ENCODE results near the gene DOCK9. TPM values are rescaled to one million over a fixed set of nuclear protein-coding genes. Genes with fewer than 3 reads are reported as not detected.

The DOCK9 gene
- total RNA-seq, 1 donor from 2014 or later = 45.9 TPM

GRCh38 chr13:98787996-98788395 lies 189.9 kb downstream of the DOCK9 start:
- H3K27ac Mint-ChIP-seq (ENCODE audit: unreplicated experiment) = no peak overlapping the region
- TF ChIP-seq CTCF (IDR thresholded peaks at IDR 0.05) = no peak
- peaks cover 9% of the 10 kb centered on the region for H3K27me3 Mint-ChIP-seq (ENCODE audit: low read depth)
- H3K36me3 Mint-ChIP-seq (ENCODE audit: low read depth) = peaks cover 7% of the 10 kb centered on the region
- no peak for DNase-seq (ENCODE audit: low spot score)
- peaks cover 7% of the 10 kb centered on the region for H3K9me3 Mint-ChIP-seq (ENCODE audit: low read depth)
- no peaks in the 10 kb centered on the region for H3K4me1 Mint-ChIP-seq (ENCODE audit: low read depth)
- H3K4me3 Mint-ChIP-seq (ENCODE audit: unreplicated experiment) = no peak overlapping the region

- no peak for TF ChIP-seq CTCF (IDR thresholded peaks at IDR 0.05)
- H3K9me3 Mint-ChIP-seq (ENCODE audit: low read depth) = peaks cover 7% of the 10 kb centered on the region
- no peak for DNase-seq (ENCODE audit: low spot score)
- H3K27me3 Mint-ChIP-seq (ENCODE audit: low read depth) = peaks cover 9% of the 10 kb centered on the region
- H3K4me1 Mint-ChIP-seq (ENCODE audit: low read depth) = peaks cover 2% of the 10 kb centered on the region
- no peak overlapping the region for H3K4me3 Mint-ChIP-seq (ENCODE audit: unreplicated experiment)
- peaks cover 3% of the 10 kb centered on the region for H3K36me3 Mint-ChIP-seq (ENCODE audit: low read depth)
- no peak overlapping the region for H3K27ac Mint-ChIP-seq (ENCODE audit: unreplicated experiment)
Measured at GRCh38 chr13:98787173-98787572, 190.7 kb downstream of the DOCK9 start.

- H3K36me3 Mint-ChIP-seq (ENCODE audit: low read depth) = peaks cover 2% of the 10 kb centered on the region
- H3K4me1 Mint-ChIP-seq (ENCODE audit: low read depth) = peaks cover 2% of the 10 kb centered on the region
- no peak overlapping the region for H3K27ac Mint-ChIP-seq (ENCODE audit: unreplicated experiment)
- peaks cover 12% of the 10 kb centered on the region for H3K27me3 Mint-ChIP-seq (ENCODE audit: low read depth)
- TF ChIP-seq CTCF (IDR thresholded peaks at IDR 0.05) = no peak
- DNase-seq (ENCODE audit: low spot score) = no peak
- H3K4me3 Mint-ChIP-seq (ENCODE audit: unreplicated experiment) = no peak overlapping the region
- H3K9me3 Mint-ChIP-seq (ENCODE audit: low read depth) = peaks cover 9% of the 10 kb centered on the region
Measured at GRCh38 chr13:98786023-98786422, 191.8 kb downstream of the DOCK9 start.

- H3K4me3 Mint-ChIP-seq (ENCODE audit: unreplicated experiment) = no peak overlapping the region
Measured at GRCh38 chr13:98785405-98785804, 192.5 kb downstream of the DOCK9 start.

GRCh38 chr13:98784666-98785065 lies 193.2 kb downstream of the DOCK9 start:
- Mint-ChIP-seq H3K27ac (ENCODE audit: unreplicated experiment) (no peak overlapping the region), H3K4me1 (ENCODE audit: low read depth) (peaks cover 2% of the 10 kb centered on the region), H3K9me3 (ENCODE audit: low read depth) (peaks cover 11% of the 10 kb centered on the region), H3K4me3 (ENCODE audit: unreplicated experiment) (no peak overlapping the region), H3K27me3 (ENCODE audit: low read depth) (peaks cover 12% of the 10 kb centered on the region), H3K36me3 (ENCODE audit: low read depth) (peaks cover 2% of the 10 kb centered on the region)
- TF ChIP-seq CTCF (IDR thresholded peaks at IDR 0.05) = no peak
- no peak for DNase-seq (ENCODE audit: low spot score)

More at GRCh38 chr13:98785405-98785804, 192.5 kb downstream of the DOCK9 start:
- Mint-ChIP-seq H3K36me3 (ENCODE audit: low read depth) (peaks cover 2% of the 10 kb centered on the region), H3K27ac (ENCODE audit: unreplicated experiment) (no peak overlapping the region), H3K27me3 (ENCODE audit: low read depth) (peaks cover 12% of the 10 kb centered on the region), H3K9me3 (ENCODE audit: low read depth) (peaks cover 13% of the 10 kb centered on the region), H3K4me1 (ENCODE audit: low read depth) (peaks cover 2% of the 10 kb centered on the region)
- TF ChIP-seq CTCF (IDR thresholded peaks at IDR 0.05) = no peak
- no peak for DNase-seq (ENCODE audit: low spot score)
